ENCODE results near the gene STAT3.

- TF ChIP-seq CTCF (IDR thresholded peaks at IDR 0.05) (no peak), ZFX (IDR thresholded peaks at IDR 0.05; ENCODE audit: borderline replicate concordance) (no peak)
Observed at GRCh38 chr17:42325026-42325425, 63.2 kb downstream of the STAT3 start.

All from 22Rv1 (cell line).